HEK293T (cell line): ENCODE data around the gene GEMIN8.

Experiments
- ARNT ChIP-seq: fragments of 450-650 bp; IDR thresholded peaks from 2 replicates; pipeline ENCODE4 v1.6.1; 2017; ENCODE audit warnings: mild to moderate bottlenecking
- BHLHE40 ChIP-seq: fragments of 450-650 bp; IDR thresholded peaks from 2 replicates; pipeline ENCODE4 v1.6.1; 2016; ENCODE audit warnings: mild to moderate bottlenecking, moderate library complexity, borderline replicate concordance
- CTBP1 ChIP-seq: fragments of 450-650 bp; IDR thresholded peaks from 2 replicates; pipeline ENCODE4 v1.6.1; 2016; ENCODE audit warnings: borderline replicate concordance
- ELF4 ChIP-seq: fragments of 450-650 bp; IDR thresholded peaks from 2 replicates; pipeline ENCODE4 v1.6.1; 2017; ENCODE audit warnings: antibody characterized with exemption
- FOXK2 ChIP-seq: fragments of 450-650 bp; IDR thresholded peaks from 2 replicates; pipeline ENCODE4 v1.6.1; 2016; ENCODE audit warnings: mild to moderate bottlenecking
- FOXM1 ChIP-seq: fragments of 450-650 bp; IDR thresholded peaks from 2 replicates; pipeline ENCODE4 v1.6.1; 2017; ENCODE audit warnings: mild to moderate bottlenecking, borderline replicate concordance
- LEF1 ChIP-seq: fragments of 450-650 bp; IDR thresholded peaks from 2 replicates; pipeline ENCODE4 v1.6.1; 2017; ENCODE audit warnings: mild to moderate bottlenecking, borderline replicate concordance
- PKNOX1 ChIP-seq: fragments of 450-650 bp; IDR thresholded peaks from 2 replicates; pipeline ENCODE4 v1.6.1; 2016
- SP1 ChIP-seq: fragments of 450-650 bp; IDR thresholded peaks from 2 replicates; pipeline ENCODE4 v1.6.1; 2017
- SUZ12 ChIP-seq: fragments of 450-650 bp; IDR thresholded peaks from 2 replicates; pipeline ENCODE4 v1.6.1; 2016; ENCODE audit warnings: mild to moderate bottlenecking

GRCh38 chrX:14015941-14016340 lies 13.8 kb downstream of the GEMIN8 start:
- TF ChIP-seq BHLHE40 (no peak), SP1 (no peak), LEF1 (no peak), CTBP1 (no peak), FOXK2 (no peak), FOXM1 (no peak), ELF4 (no peak), PKNOX1 (no peak), ARNT (no peak), SUZ12 (no peak)
